ENCODE data around the gene HCN2.
A peak's percentile ranks its signal among the peaks of the same experiment; 100 is the strongest.

HCN2 gene

DNA sequence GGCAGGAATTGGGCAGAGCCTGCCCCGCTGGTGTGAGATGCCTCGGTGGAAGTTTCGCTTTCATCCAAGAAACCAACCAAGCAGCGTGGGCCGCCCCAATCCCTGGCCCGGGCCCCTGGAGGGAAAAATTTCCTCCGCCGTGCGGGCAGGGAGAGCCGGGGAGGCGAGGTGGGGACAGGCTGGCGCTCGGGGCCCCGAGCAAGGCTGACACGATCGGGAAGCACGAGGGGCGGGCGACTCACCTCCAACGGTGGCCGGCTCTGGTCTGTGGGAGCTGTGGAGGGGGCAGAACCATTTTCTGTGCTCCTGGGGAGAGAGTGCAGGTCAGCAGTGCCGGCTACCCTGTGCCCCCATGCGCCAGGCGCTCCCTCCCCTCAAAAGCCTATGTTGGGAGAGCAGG lies 62.3 kb downstream of the HCN2 start:
- H3K4me1 Mint-ChIP-seq = peaks cover 33% of the 10 kb centered on the region
- H3K9me3 Mint-ChIP-seq = no peaks in the 10 kb centered on the region
- H3K4me3 Mint-ChIP-seq = no peak overlapping the region
- peaks cover 34% of the 10 kb centered on the region for H3K36me3 Mint-ChIP-seq
- no peak overlapping the region for H3K27ac Mint-ChIP-seq
- no peak for ATAC-seq
- no peaks in the 10 kb centered on the region for H3K27me3 Mint-ChIP-seq

- Mint-ChIP-seq H3K4me3 (no peak overlapping the region), H3K27me3 (no peaks in the 10 kb centered on the region), H3K36me3 (peaks cover 34% of the 10 kb centered on the region), H3K4me1 (peaks cover 39% of the 10 kb centered on the region), H3K9me3 (no peaks in the 10 kb centered on the region), H3K27ac (no peak overlapping the region)
- ATAC-seq = no peak
These were observed 63.0 kb downstream of the HCN2 start for GRCh38 chr19:652467-653389.

DNA sequence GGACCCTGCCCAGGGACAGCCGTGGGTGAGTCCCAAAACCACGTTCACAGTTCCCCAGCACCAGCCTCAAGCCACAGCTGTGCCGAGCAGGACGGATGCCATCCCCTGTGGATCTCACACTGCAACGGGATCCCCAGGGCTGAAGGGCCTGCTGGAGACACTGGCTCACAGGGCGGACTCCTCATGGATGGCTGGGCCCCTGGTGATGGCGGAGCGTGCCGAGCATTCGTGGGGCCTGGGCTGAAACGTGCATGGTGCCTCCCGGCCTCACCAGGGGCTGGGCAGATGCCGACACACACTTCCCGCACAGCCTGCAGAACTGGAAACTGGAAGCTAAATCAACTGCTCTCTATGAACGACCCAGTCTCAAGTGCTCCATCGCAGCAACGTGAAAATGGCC lies 63.7 kb downstream of the HCN2 start:
- Mint-ChIP-seq H3K4me1 (peaks cover 39% of the 10 kb centered on the region), H3K27me3 (no peaks in the 10 kb centered on the region), H3K4me3 (no peak overlapping the region), H3K36me3 (peaks cover 28% of the 10 kb centered on the region), H3K27ac (no peak overlapping the region), H3K9me3 (no peaks in the 10 kb centered on the region)
- ATAC-seq = no peak

DNA sequence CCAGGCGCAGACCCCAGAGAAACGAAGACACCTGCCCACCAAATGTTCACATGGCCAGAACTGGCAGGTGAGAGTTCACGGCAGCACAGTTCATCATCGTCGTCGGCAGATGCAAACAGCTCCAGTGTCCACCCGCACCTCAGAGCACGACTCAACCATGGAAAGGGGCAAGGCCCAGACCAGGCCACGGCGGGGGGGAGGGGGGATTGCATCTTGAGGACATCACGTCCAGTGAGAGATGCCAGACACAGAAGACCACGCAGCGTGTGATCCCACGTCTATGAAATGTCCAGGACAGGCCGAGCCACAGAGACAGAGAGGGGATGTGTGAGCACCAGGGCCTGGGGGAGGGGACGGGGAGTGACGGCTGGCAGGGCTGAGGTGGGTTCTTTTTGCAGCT lies 66.0 kb downstream of the HCN2 start:
- Mint-ChIP-seq H3K4me1 (peaks cover 61% of the 10 kb centered on the region), H3K36me3 (peaks cover 28% of the 10 kb centered on the region), H3K9me3 (no peaks in the 10 kb centered on the region), H3K27ac (peak overlapping the region; percentile 77), H3K27me3 (no peaks in the 10 kb centered on the region), H3K4me3 (no peak overlapping the region)
- no peak for ATAC-seq

- ATAC-seq = no peak
- Mint-ChIP-seq H3K27me3 (no peaks in the 10 kb centered on the region), H3K4me3 (no peak overlapping the region), H3K4me1 (peaks cover 74% of the 10 kb centered on the region), H3K9me3 (no peaks in the 10 kb centered on the region), H3K36me3 (peaks cover 35% of the 10 kb centered on the region), H3K27ac (peak overlapping the region; percentile 77)
These were observed 67.3 kb downstream of the HCN2 start for GRCh38 chr19:656751-657559.

DNA sequence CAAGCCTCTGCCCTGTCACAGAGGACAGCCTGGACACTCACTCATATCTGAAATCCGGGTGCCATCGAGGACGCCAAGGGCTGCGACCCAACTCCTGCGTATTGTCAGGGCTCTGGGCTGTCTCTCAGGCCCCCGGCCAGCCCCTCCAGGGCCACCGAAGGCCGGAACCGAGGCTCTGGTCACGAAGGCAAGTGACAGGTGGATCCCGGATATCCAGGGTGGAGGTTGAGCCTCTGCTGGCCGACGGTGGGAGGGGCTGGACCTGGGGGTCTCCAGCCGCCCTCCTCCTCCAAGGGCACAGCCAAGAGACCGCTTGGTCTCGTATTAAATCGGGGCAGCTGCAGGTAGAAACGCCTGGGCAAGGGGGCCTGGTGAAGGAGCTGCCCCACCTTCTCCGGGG lies 67.9 kb downstream of the HCN2 start:
- Mint-ChIP-seq H3K4me3 (no peak overlapping the region), H3K36me3 (peaks cover 35% of the 10 kb centered on the region)
- no peak for ATAC-seq

GRCh38 chr19:658059-658839 lies 68.6 kb downstream of the HCN2 start:
- ATAC-seq = no peak
- Mint-ChIP-seq H3K4me1 (peaks cover 77% of the 10 kb centered on the region), H3K9me3 (no peaks in the 10 kb centered on the region), H3K4me3 (peak overlapping the region; percentile 98), H3K27ac (peak overlapping the region; percentile 99), H3K27me3 (no peaks in the 10 kb centered on the region), H3K36me3 (peaks cover 35% of the 10 kb centered on the region)

More for the DNA sequence above, 67.9 kb downstream of the HCN2 start:
- H3K9me3 Mint-ChIP-seq = no peaks in the 10 kb centered on the region
- H3K27ac Mint-ChIP-seq = peak overlapping the region; percentile 24
- H3K27me3 Mint-ChIP-seq = no peaks in the 10 kb centered on the region
- H3K4me1 Mint-ChIP-seq = peaks cover 76% of the 10 kb centered on the region

- ATAC-seq = peak; percentile 58
- Mint-ChIP-seq H3K36me3 (peaks cover 29% of the 10 kb centered on the region), H3K27me3 (no peaks in the 10 kb centered on the region), H3K27ac (peak overlapping the region; percentile 99), H3K4me3 (peak overlapping the region; percentile 98), H3K9me3 (no peaks in the 10 kb centered on the region), H3K4me1 (peaks cover 86% of the 10 kb centered on the region)
These were observed 69.5 kb downstream of the HCN2 start for GRCh38 chr19:658916-659839.

DNA sequence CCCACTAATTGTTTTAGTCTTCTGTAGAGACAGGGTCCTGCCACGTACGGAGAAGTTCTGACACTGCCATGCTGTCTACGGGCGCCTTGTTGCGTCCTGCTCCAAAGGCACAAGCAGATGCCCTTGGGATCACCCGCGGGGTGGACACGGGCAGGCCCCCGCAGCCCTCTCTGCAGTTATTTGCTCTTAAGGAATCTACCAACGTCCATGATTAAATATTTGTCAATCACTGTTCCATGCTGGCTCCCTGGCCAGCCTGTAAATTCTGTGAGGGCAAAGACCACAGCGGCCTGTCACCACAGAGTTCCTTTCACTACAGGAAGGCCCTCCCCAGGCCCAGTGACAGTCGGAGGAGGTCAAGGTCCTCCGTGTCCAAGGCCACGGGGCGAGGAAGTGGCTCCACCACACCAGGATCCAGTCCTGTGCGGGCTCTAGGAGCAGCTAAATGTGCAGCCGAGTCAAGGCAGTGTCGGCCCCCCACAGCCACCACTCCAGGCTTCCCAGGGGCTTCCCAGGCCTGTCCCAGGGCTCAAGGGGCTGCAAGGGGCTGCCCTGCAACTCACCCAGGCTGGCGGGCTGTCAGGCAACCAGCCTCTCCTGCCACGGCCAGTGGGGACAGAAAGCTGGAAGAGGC lies 71.2 kb downstream of the HCN2 start:
- H3K27ac Mint-ChIP-seq = peak overlapping the region; percentile 99
- peaks cover 82% of the 10 kb centered on the region for H3K4me1 Mint-ChIP-seq
- peaks cover 18% of the 10 kb centered on the region for H3K36me3 Mint-ChIP-seq
- H3K4me3 Mint-ChIP-seq = peak overlapping the region; percentile 98
- H3K9me3 Mint-ChIP-seq = no peaks in the 10 kb centered on the region
- ATAC-seq = no peak
- no peaks in the 10 kb centered on the region for H3K27me3 Mint-ChIP-seq

GRCh38 chr19:661427-662196 lies 71.9 kb downstream of the HCN2 start:
- peaks cover 13% of the 10 kb centered on the region for H3K36me3 Mint-ChIP-seq
- peaks cover 74% of the 10 kb centered on the region for H3K4me1 Mint-ChIP-seq
- no peaks in the 10 kb centered on the region for H3K27me3 Mint-ChIP-seq
- no peaks in the 10 kb centered on the region for H3K9me3 Mint-ChIP-seq
- peak overlapping the region; percentile 99 for H3K27ac Mint-ChIP-seq
- ATAC-seq = peak; percentile 65
- peak overlapping the region; percentile 98 for H3K4me3 Mint-ChIP-seq

- Mint-ChIP-seq H3K9me3 (no peaks in the 10 kb centered on the region), H3K27ac (peak overlapping the region; percentile 99), H3K4me3 (peak overlapping the region; percentile 98), H3K4me1 (peaks cover 67% of the 10 kb centered on the region), H3K27me3 (no peaks in the 10 kb centered on the region), H3K36me3 (peaks cover 13% of the 10 kb centered on the region)
- ATAC-seq = peak; percentile 50
These were observed 72.7 kb downstream of the HCN2 start for GRCh38 chr19:662207-662961.

DNA sequence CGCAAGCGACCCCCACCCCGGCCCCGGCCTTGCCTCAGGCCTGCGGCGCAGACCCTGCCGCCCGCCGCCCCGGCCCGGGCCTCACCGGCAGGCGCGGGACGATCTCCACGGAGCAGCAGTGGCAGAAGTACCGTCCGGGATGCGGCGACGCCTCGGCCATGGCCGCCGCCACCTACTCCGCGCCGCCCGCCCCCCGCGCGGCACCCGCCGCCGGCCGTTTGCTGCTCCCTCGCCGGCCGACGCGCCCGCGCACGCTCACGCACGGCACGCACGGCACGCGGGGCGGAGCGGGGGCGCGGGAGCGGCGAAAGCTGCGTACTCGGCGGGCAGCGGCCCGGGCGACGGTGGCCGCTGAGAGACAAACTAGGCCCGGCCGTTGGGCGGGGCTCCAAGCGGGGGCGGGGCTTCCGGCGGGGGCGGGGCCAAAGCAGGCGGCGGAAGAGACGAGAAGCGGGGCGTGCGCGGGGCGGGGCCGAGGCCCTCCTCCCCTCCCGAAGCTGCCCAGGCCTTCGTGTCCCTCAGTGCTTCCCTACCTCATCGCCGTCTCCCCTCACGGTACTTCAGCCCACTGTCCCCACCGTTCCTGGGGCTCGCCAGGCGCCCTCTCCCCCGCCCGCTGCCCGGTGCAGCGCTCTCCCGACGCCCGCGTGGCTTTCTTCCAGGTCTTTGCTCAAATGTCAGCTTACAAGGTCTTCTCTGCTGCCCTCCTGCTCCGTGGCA lies 73.4 kb downstream of the HCN2 start, which contains the start of gene RNF126:
Gene RNF126 (minus strand): TSS at position 253 of the 720 bp plus-strand sequence. CDS start 93 bp downstream, at position 160.
- no peaks in the 10 kb centered on the region for H3K9me3 Mint-ChIP-seq
- H3K4me3 Mint-ChIP-seq = peak within 1 kb of the TSS; percentile 98
- peak; percentile 79 for ATAC-seq
- H3K4me1 Mint-ChIP-seq = peaks cover 61% of the 10 kb centered on the region
- peak within 1 kb of the TSS; percentile 99 for H3K27ac Mint-ChIP-seq
- H3K36me3 Mint-ChIP-seq = peaks cover 13% of the 10 kb centered on the region
- H3K27me3 Mint-ChIP-seq = no peaks in the 10 kb centered on the region

Data from stimulated activated memory B cell treated with anti-CD40 and anti-IgM and Interleukin-4, amounts not matched to agents 10 μg/mL and 1 μg/mL and 100 μg/mL, for 72 hours (primary cell).